ENCODE measurements around the gene APBB2.

- no peak for TF ChIP-seq CTCF (IDR thresholded peaks at IDR 0.05)
- no peak for TF ChIP-seq POLR2AphosphoS5 (IDR thresholded peaks at IDR 0.05)
Measured at GRCh38 chr4:40923316-40924095, 290.8 kb downstream of the APBB2 start.

Measured in gastroesophageal sphincter (tissue), 3 donors.